Keratinocyte (primary cell): Measurements from ENCODE around the gene ANO7. TPM values are rescaled to one million over a fixed set of nuclear protein-coding genes. Genes with fewer than 3 reads are reported as not detected.

ENCODE experiments used
- DNase-seq: peaks from one replicate; pipeline ENCODE4 v3.0.0-alpha.2; 2011; ENCODE audit warnings: low read depth, missing footprints, low spot score
- FAIRE-seq: peaks from 2 replicates; lab custom pipeline; 2011; peaks lifted over from hg19 to GRCh38; lab: Jason Lieb, UNC
- H2AFZ ChIP-seq: 2 replicates; pipeline ENCODE4 v1.6.0; 2012; ENCODE audit warnings: low read length, control low read depth, inconsistent platforms; ENCODE audit not compliant: control insufficient read depth
- H3K27ac ChIP-seq: 2 replicates; pipeline ENCODE4 v1.5.1; 2011; ENCODE audit warnings: low read length; ENCODE audit not compliant: control insufficient read depth, insufficient read depth
- H3K27me3 ChIP-seq: 3 replicates; pipeline ENCODE4 v1.6.0; 2011; ENCODE audit warnings: low read length; ENCODE audit not compliant: control insufficient read depth, insufficient read depth; ENCODE audit errors: extremely low read depth
- H3K36me3 ChIP-seq, 2 experiments: 2 replicates in 1 of 2; 3 replicates in 1 of 2; pipeline ENCODE4 v1.5.1; 2011; ENCODE audit warnings: low read length in 2 of 2, mild to moderate bottlenecking in 1 of 2; ENCODE audit not compliant: control insufficient read depth in 2 of 2, insufficient read depth in 2 of 2; ENCODE audit errors: extremely low read depth in 1 of 2
- H3K4me1 ChIP-seq: 3 replicates; pipeline ENCODE4 v1.5.1; 2011; ENCODE audit warnings: low read length; ENCODE audit not compliant: control insufficient read depth, insufficient read depth; ENCODE audit errors: extremely low read depth
- H3K4me2 ChIP-seq: 3 replicates; pipeline ENCODE4 v1.6.0; 2011; ENCODE audit warnings: low read depth, low read length; ENCODE audit not compliant: control insufficient read depth, insufficient read depth; ENCODE audit errors: extremely low read depth
- H3K4me3 ChIP-seq, 3 experiments: fragments of 200-600 bp in 1 of 3; sonication (generic) in 1 of 3; 2 replicates in 2 of 3; 3 replicates in 1 of 3; pipeline ENCODE4 v1.5.1; 2011 to 2016; ENCODE audit warnings: low read length in 3 of 3, mild to moderate bottlenecking in 3 of 3, control low read depth in 2 of 3, inconsistent platforms in 1 of 3, low read depth in 1 of 3, mixed read lengths in 1 of 3, mixed run types in 1 of 3, moderate library complexity in 1 of 3; ENCODE audit not compliant: control insufficient read depth in 2 of 3, insufficient read depth in 2 of 3; ENCODE audit errors: extremely low read depth in 1 of 3
- H3K79me2 ChIP-seq: 2 replicates; pipeline ENCODE4 v1.6.0; 2012; ENCODE audit warnings: low read length; ENCODE audit not compliant: control insufficient read depth, insufficient read depth
- H3K9ac ChIP-seq: 3 replicates; pipeline ENCODE4 v1.6.0; 2011; ENCODE audit warnings: low read length; ENCODE audit not compliant: control insufficient read depth, insufficient read depth; ENCODE audit errors: extremely low read depth
- H3K9me1 ChIP-seq: 3 replicates; pipeline ENCODE4 v1.6.0; 2011; ENCODE audit warnings: low read length; ENCODE audit not compliant: control insufficient read depth, insufficient read depth; ENCODE audit errors: extremely low read depth
- H3K9me3 ChIP-seq: 2 replicates; pipeline ENCODE4 v1.5.1; 2012; ENCODE audit warnings: low read depth, low read length; ENCODE audit not compliant: control insufficient read depth
- H4K20me1 ChIP-seq: 3 replicates; pipeline ENCODE4 v1.6.0; 2011; ENCODE audit warnings: low read length; ENCODE audit not compliant: control insufficient read depth, insufficient read depth; ENCODE audit errors: extremely low read depth
- EZH2 ChIP-seq: IDR thresholded peaks from one replicate; pipeline ENCODE4 v1.6.1; 2012; ENCODE audit warnings: inconsistent platforms, mild to moderate bottlenecking, low read length, moderate library complexity
- dilution Hi-C: fragments of 300-500 bp; cut with MboI; formaldehyde crosslinking; loops from one replicate; pipeline ENCODE4 v1.7.0; 2020; ENCODE audit warnings: low sequenced_read_pairs; ENCODE audit not compliant: extremely low pct_ligation_motif_present
- polyA plus RNA-seq, 5 experiments: library from polyadenylated mRNA; depleted of rRNA in 3 of 5; stranded (reverse) in 3 of 5; stranded (forward) in 1 of 5; unstranded in 1 of 5; fragments of >200 nt; gene quantifications; 1 replicate in 1 of 5; 2 replicates in 3 of 5; 3 replicates in 1 of 5; pipeline versions ENCODE4 v1.2.1 to v1.2.3, GENCODE V29; 2011 to 2012; ENCODE audit warnings: missing spikeins in 2 of 5, low read depth in 1 of 5, low replicate concordance in 1 of 5
- TF ChIP-seq, protein P1 (sequence below), 3 experiments: IDR thresholded peaks in 1 of 3; conservative IDR thresholded peaks in 1 of 3; optimal IDR thresholded peaks in 1 of 3; 2 replicates in 2 of 3; 3 replicates in 1 of 3; pipeline versions ENCODE3 to v1.5.1; 2011; ENCODE audit warnings: low read length in 3 of 3, mild to moderate bottlenecking in 3 of 3, moderate library complexity in 2 of 3, control low read depth in 1 of 3, inconsistent platforms in 1 of 3; ENCODE audit not compliant: insufficient read depth in 2 of 3; ENCODE audit errors: extremely low read depth in 1 of 3

ANO7 gene
- polyA plus RNA-seq, 1 donor (not counting 4 experiments of a cell fraction or from before 2014, with no cell fraction given): 0.14 TPM

DNA sequence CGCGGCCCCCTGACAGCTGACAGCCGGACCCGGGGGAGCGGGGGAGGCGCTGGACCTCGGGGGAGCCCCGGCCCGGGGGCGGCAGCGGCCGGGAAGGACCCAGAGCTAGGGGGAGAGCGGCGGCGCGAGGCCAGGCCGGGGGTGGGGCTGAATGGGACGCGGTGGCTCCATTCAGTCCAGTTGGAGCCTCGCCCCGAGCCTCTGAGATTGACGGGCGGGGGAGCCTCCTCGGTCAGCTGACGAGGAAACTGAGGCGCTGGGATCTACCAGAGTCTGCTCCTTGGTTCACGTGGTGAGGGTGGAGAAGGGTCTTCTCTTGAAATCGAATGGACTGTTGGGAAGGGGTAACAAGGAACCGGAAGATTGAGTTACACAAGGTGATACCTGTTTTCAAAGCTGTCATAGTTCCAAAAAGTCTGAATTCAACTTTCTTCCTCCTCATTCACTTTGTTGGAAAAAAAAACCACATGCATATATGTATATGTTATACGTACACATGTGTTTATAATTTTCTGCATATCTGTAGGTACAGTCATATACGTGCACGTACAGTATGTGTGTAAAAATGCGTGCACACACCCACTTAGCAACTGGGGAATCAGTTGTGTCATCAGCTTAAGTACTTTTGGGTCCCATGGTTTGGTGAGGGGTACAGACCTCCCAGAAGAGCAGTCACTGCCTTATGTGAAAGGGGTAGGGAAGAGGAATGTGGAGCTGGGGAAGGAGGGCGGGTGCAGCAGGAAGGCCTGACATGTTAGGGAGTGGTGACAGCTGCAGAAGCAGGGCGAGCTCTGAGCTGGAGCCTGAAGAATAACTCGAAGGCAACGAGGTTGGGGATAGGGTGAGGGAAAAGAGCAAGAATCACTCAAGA, 37.6 kb upstream of the ANO7 start:
- H4K20me1 ChIP-seq: no peaks in the 10 kb centered on the region
- peak overlapping the region; percentile 84 for H3K9ac ChIP-seq
- H3K79me2 ChIP-seq: peaks cover 19% of the 10 kb centered on the region
- no peaks in the 10 kb centered on the region for H3K27me3 ChIP-seq
- dilution Hi-C loops: no loop called here
- H3K27ac ChIP-seq: peak overlapping the region; percentile 76
- H3K4me1 ChIP-seq: peaks cover 16% of the 10 kb centered on the region
- no peak for FAIRE-seq
- no peaks in the 10 kb centered on the region for H3K9me3 ChIP-seq
- no peak for TF ChIP-seq EZH2
- TF ChIP-seq, protein P1, sequence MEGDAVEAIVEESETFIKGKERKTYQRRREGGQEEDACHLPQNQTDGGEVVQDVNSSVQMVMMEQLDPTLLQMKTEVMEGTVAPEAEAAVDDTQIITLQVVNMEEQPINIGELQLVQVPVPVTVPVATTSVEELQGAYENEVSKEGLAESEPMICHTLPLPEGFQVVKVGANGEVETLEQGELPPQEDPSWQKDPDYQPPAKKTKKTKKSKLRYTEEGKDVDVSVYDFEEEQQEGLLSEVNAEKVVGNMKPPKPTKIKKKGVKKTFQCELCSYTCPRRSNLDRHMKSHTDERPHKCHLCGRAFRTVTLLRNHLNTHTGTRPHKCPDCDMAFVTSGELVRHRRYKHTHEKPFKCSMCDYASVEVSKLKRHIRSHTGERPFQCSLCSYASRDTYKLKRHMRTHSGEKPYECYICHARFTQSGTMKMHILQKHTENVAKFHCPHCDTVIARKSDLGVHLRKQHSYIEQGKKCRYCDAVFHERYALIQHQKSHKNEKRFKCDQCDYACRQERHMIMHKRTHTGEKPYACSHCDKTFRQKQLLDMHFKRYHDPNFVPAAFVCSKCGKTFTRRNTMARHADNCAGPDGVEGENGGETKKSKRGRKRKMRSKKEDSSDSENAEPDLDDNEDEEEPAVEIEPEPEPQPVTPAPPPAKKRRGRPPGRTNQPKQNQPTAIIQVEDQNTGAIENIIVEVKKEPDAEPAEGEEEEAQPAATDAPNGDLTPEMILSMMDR (optimal IDR thresholded peaks at IDR 0.05 in 1 of 3, IDR thresholded peaks at IDR 0.05 in 1 of 3, conservative IDR thresholded peaks at IDR 0.05 in 1 of 3; ENCODE audit: extremely low read depth in 1 of 3, insufficient read depth in 2 of 3, low read length in 3 of 3): no peak
- peaks cover 6% of the 10 kb centered on the region in 2 experiments for H3K36me3 ChIP-seq
- H3K4me2 ChIP-seq: peak overlapping the region; percentile 84
- H3K4me3 ChIP-seq: peak overlapping the region; percentile 78 to 88 (median 81)
- peak overlapping the region; percentile 71 for H2AFZ ChIP-seq
- DNase-seq: no peak
- H3K9me1 ChIP-seq: no peaks in the 10 kb centered on the region

DNA sequence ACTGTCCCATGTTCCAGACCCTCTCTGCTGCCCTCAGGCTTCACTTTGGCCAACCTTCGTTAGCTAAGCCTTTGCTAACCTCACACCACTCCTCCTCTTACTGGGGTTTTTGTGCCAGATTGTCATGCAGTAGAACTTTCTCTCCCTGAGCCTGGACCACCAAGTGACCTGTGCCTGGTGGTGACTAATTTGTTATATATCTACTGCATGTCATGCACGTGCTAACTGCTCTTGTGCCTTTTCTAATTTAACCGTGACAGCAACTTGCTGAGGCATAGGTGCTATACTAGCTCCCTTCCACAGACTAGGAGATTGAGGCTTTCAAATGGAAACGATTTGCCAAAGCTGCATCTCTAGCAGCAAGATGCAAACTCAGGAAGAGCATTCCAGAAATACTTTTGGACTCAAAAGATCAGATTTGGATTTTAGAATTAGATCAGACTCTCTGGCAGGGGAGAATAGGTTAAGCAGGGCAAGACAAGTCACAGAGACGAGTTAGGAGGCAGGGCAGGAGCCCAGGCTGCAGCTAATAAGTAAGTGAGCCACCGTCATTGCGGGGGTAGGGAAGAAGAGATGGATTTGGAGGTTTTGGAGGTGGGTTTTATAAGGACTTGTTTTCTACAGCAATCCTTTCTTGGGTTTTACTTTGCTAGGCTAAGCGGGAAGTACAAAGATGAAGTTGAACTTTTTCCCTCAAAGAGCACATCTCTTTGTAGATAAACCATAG, 36.4 kb upstream of the ANO7 start:
- Histone ChIP-seq H3K4me2 (no peak overlapping the region), H3K79me2 (peaks cover 19% of the 10 kb centered on the region), H3K27me3 (no peaks in the 10 kb centered on the region), H2AFZ (no peak overlapping the region), H3K4me3 (no peak overlapping the region), H4K20me1 (no peaks in the 10 kb centered on the region), H3K9ac (no peak overlapping the region), H3K36me3 (peaks cover 6% of the 10 kb centered on the region in 2 experiments), H3K4me1 (peaks cover 16% of the 10 kb centered on the region), H3K9me1 (no peaks in the 10 kb centered on the region), H3K27ac (no peak overlapping the region), H3K9me3 (no peaks in the 10 kb centered on the region)
- DNase-seq (no peak), FAIRE-seq (no peak)
- no peak for TF ChIP-seq EZH2
- TF ChIP-seq, protein P1 (optimal IDR thresholded peaks at IDR 0.05 in 1 of 3, IDR thresholded peaks at IDR 0.05 in 1 of 3, conservative IDR thresholded peaks at IDR 0.05 in 1 of 3; ENCODE audit: extremely low read depth in 1 of 3, insufficient read depth in 2 of 3, low read length in 3 of 3): no peak
- dilution Hi-C loops: no loop called here
